ENCODE measurements around the gene HMGA1. TPM values are rescaled to one million over a fixed set of nuclear protein-coding genes. Genes with fewer than 3 reads are reported as not detected.
"Not testable (repeated sequence)": the region's sequence is repeated elsewhere in the genome, so short reads cannot be mapped to it uniquely, and the experiment has no call there.

Gene HMGA1
- total and polyA plus RNA-seq, 7 donors = 83.5 to 389 (median 134) TPM

DNA sequence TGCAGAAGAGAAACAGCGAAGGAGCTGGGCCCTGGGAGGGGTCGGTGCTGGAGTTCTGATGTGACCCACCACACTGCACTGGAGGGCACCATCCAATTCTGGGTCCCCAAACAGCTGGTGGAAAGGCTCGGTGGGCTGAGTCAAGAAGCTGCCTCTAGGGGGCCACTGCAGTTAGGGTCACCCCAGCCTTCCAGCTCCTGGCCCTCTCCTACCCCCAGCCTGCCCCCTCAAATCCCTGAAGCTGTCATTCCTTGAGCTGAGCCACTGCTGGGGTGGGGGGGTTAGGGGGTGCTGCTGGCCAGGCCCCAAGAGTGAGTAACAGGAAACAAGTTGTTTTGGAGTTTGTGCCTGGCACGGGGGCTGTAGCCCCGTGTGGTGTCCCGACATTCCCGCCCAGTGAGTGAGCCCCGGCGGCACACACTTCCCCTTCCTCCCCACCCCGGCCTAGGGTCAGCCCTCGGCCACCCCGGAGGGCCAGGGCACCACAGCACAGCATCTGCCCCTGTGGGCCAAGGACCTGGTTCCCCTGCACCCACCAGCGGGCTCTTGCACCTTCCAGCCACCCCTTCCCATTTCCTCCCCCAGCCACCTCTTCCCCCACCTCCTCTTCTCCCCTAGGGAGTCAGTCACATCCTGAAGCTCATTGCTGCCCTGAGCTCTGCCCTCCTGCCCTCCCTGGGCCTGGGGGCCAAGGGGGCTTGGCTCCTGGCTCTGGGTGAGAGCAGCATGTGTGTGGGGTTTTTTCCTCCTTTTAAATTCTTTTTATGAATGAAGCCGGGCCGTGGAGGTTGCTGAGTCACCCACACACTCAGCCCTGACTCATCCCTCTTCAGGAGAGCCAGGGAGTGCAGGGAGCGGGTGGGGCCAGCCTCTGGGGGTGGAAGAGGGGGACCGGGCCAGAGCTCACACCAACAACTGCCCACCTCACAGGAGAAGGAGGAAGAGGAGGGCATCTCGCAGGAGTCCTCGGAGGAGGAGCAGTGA lies 7.5 kb downstream of the HMGA1 start:
- Histone ChIP-seq H3K36me3 (ENCODE audit: insufficient read depth in 1 of 2, low read depth in 1 of 2) (peaks cover 0 to 36% of the 10 kb centered on the region in 2 donors), H3K27me3 (ENCODE audit: insufficient read depth in 3 of 3, low read length in 2 of 3) (no peaks in the 10 kb centered on the region), H3K9me3 (no peaks in the 10 kb centered on the region), H3K4me1 (peaks cover 32% of the 10 kb centered on the region), H3K27ac (peak overlapping the region; percentile 87), H3K4me3 (peak overlapping the region; percentile 10)
- intact Hi-C loops (cut with DNase I) = no loop called here
- ATAC-seq (peak; percentile 57 to 71 (median 70)), DNase-seq (peak; percentile 83 to 88)
- 37 to 43% (median 39%) methylated on average over 14 to 19 of the region's 19 CpGs for WGBS, 3 donors
- TF ChIP-seq, protein P1, sequence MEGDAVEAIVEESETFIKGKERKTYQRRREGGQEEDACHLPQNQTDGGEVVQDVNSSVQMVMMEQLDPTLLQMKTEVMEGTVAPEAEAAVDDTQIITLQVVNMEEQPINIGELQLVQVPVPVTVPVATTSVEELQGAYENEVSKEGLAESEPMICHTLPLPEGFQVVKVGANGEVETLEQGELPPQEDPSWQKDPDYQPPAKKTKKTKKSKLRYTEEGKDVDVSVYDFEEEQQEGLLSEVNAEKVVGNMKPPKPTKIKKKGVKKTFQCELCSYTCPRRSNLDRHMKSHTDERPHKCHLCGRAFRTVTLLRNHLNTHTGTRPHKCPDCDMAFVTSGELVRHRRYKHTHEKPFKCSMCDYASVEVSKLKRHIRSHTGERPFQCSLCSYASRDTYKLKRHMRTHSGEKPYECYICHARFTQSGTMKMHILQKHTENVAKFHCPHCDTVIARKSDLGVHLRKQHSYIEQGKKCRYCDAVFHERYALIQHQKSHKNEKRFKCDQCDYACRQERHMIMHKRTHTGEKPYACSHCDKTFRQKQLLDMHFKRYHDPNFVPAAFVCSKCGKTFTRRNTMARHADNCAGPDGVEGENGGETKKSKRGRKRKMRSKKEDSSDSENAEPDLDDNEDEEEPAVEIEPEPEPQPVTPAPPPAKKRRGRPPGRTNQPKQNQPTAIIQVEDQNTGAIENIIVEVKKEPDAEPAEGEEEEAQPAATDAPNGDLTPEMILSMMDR (IDR thresholded peaks at IDR 0.05) = peak; percentile 16

DNA sequence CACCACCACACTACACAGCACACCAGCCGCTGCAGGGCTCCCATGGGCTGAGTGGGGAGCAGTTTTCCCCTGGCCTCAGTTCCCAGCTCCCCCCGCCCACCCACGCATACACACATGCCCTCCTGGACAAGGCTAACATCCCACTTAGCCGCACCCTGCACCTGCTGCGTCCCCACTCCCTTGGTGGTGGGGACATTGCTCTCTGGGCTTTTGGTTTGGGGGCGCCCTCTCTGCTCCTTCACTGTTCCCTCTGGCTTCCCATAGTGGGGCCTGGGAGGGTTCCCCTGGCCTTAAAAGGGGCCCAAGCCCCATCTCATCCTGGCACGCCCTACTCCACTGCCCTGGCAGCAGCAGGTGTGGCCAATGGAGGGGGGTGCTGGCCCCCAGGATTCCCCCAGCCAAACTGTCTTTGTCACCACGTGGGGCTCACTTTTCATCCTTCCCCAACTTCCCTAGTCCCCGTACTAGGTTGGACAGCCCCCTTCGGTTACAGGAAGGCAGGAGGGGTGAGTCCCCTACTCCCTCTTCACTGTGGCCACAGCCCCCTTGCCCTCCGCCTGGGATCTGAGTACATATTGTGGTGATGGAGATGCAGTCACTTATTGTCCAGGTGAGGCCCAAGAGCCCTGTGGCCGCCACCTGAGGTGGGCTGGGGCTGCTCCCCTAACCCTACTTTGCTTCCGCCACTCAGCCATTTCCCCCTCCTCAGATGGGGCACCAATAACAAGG lies 8.5 kb downstream of the HMGA1 start:
- H3K27me3 ChIP-seq (ENCODE audit: insufficient read depth in 3 of 3, low read length in 2 of 3); DNase-seq; H3K9me3 ChIP-seq; ATAC-seq; intact Hi-C loops (cut with DNase I); H3K4me3 ChIP-seq: not testable (repeated sequence)
- WGBS, 3 donors = 66 to 88% (median 80%) methylated on average over 12 to 13 of the region's 13 CpGs
- peaks cover 0 to 36% of the 10 kb centered on the region in 2 donors for H3K36me3 ChIP-seq (ENCODE audit: insufficient read depth in 1 of 2, low read depth in 1 of 2)
- peaks cover 32% of the 10 kb centered on the region for H3K4me1 ChIP-seq
- peak overlapping the region; percentile 87 for H3K27ac ChIP-seq

DNA sequence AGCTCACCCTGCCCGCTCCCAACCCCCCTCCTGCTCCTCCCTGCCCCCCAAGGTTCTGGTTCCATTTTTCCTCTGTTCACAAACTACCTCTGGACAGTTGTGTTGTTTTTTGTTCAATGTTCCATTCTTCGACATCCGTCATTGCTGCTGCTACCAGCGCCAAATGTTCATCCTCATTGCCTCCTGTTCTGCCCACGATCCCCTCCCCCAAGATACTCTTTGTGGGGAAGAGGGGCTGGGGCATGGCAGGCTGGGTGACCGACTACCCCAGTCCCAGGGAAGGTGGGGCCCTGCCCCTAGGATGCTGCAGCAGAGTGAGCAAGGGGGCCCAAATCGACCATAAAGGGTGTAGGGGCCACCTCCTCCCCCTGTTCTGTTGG lies 9.1 kb downstream of the HMGA1 start:
- DNase-seq; H3K9me3 ChIP-seq; H3K27me3 ChIP-seq (ENCODE audit: insufficient read depth in 3 of 3, low read length in 2 of 3); ATAC-seq; H3K4me3 ChIP-seq; intact Hi-C loops (cut with DNase I): not testable (repeated sequence)
- Histone ChIP-seq H3K4me1 (peaks cover 32% of the 10 kb centered on the region), H3K36me3 (ENCODE audit: insufficient read depth in 1 of 2, low read depth in 1 of 2) (peaks cover 0 to 31% of the 10 kb centered on the region in 2 donors), H3K27ac (peak overlapping the region; percentile 59)
- 80 to 86% (median 81%) methylated on average over 6 to 7 of the region's 7 CpGs for WGBS, 3 donors

DNA sequence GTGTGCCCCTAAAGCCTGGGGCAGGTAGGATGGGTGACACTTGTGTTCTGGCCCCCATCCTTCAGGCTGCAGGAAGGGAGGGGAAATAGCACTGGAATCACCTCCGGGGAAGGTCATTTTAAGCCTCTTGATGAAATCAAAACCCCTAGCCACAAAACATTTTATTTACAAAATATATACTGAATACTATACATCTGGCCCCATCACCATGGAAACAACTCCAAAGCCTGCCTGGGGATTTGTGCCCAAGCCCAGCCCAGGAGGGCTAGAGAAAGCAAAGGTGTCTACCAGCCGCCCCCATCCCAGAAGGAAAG lies 9.5 kb downstream of the HMGA1 start:
- Histone ChIP-seq H3K27ac (peak overlapping the region; percentile 59), H3K9me3 (no peaks in the 10 kb centered on the region), H3K36me3 (ENCODE audit: insufficient read depth in 1 of 2, low read depth in 1 of 2) (peaks cover 0 to 27% of the 10 kb centered on the region in 2 donors), H3K27me3 (ENCODE audit: insufficient read depth in 3 of 3, low read length in 2 of 3) (no peaks in the 10 kb centered on the region), H3K4me3 (no peak overlapping the region), H3K4me1 (peaks cover 32% of the 10 kb centered on the region)
- ATAC-seq (no peak), DNase-seq (no peak)
- intact Hi-C loops (cut with DNase I) = no loop called here
- TF ChIP-seq, protein P1 (IDR thresholded peaks at IDR 0.05) = no peak
- WGBS, 3 donors = 73 to 85% (median 76%) methylated on average over 2 of the region's 2 CpGs

DNA sequence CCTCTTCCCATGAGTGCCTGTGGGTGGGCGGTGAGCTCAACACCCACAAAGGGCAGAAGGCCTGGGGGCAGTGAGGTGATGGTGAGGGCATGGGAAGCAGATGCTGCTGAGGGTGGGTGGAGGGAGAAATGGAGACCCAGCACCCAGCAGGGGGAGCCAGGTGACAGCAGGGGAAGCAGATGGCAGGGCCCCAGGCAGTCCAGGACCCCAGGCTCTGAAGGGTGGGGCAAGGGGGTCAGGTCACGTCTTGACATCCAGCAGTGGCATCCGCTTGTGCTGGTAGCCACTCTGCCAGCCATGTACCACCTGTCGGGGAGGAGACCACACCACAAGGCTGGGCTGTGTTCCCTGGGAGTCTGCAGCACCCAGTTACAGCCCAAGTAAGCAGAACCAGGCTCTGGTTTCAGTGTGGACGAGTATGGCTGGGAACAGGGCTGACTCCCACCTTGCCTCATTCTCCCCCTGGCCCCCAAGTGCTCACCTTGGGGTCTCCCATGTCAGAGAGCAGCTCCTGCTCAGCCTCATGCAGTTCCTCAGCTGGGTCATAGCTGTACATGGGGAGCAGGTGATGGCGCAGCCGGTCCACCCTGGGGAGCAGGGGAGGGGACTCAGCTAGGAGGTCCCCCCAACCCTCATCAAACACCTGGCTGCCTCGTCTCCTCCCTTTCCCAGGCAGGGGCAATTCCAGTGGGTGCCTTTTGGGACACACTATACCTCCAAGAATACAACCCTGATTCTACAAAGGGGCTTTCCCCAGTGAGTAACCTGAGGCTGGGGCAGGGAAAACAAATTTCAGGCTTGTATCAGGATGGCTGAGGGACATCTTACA lies 10.1 kb downstream of the HMGA1 start:
- peaks cover 32% of the 10 kb centered on the region for H3K4me1 ChIP-seq
- H3K9me3 ChIP-seq = no peaks in the 10 kb centered on the region
- peaks cover 0 to 21% of the 10 kb centered on the region in 2 donors for H3K36me3 ChIP-seq (ENCODE audit: insufficient read depth in 1 of 2, low read depth in 1 of 2)
- TF ChIP-seq, protein P1 (IDR thresholded peaks at IDR 0.05) = peak; percentile 31
- H3K27me3 ChIP-seq (ENCODE audit: insufficient read depth in 3 of 3, low read length in 2 of 3) = no peaks in the 10 kb centered on the region
- intact Hi-C loops (cut with DNase I) = no loop called here
- DNase-seq (peak in 1 of 2 donors; percentile 68), ATAC-seq (peak in 1 of 4 donors; percentile 3)
- WGBS, 3 donors = 53 to 71% (median 61%) methylated on average over 7 to 8 of the region's 8 CpGs
- no peak overlapping the region for H3K4me3 ChIP-seq
- H3K27ac ChIP-seq = peak overlapping the region; percentile 59
